ENCODE measurements around the gene LPCAT1. TPM values are rescaled to one million over a fixed set of nuclear protein-coding genes. Genes with fewer than 3 reads are reported as not detected.

LPCAT1 gene
- total and polyA plus RNA-seq, 2 experiments from 2014 or later = 22.2 to 48.4 TPM

DNA sequence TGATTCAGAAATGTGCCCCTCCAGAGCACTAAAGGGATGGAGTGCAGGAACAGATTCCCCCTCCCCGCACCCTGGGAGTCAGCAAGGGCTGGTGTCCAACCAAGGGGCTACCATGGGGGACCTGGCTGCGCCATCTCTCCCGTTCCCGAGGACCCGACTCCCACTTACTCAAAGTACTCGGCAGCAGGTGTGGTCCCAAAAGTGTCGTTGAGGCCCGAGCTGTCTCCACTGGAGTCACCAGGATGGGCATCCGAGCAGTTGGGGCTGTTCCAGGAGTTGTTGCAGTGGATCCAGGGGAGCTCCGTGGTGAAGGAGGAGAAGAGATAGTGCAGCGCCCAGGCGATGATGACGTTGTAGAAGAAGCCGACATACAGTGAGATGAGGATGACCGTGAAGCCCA, 91.5 kb downstream of the LPCAT1 start:
- TF ChIP-seq EZH2phosphoT487 (IDR thresholded peaks at IDR 0.05; ENCODE audit: insufficient read depth, low read depth) (no peak), EZH2 (IDR thresholded peaks at IDR 0.05; ENCODE audit: insufficient read depth, poor library complexity, severe bottlenecking) (no peak)
- Histone ChIP-seq H3K27ac (no peak overlapping the region), H3F3A (ENCODE audit: insufficient read depth) (no peaks in the 10 kb centered on the region), H3K9me2 (ENCODE audit: insufficient read depth) (no peaks in the 10 kb centered on the region), H3K4me3 (no peak overlapping the region), H3K27me3 (replicated peaks; ENCODE audit: insufficient read depth) (no peaks in the 10 kb centered on the region), H3K9me3 (ENCODE audit: low read depth) (no peaks in the 10 kb centered on the region), H4K20me1 (ENCODE audit: insufficient read depth) (no peaks in the 10 kb centered on the region), H3K4me2 (ENCODE audit: unreplicated experiment) (no peak overlapping the region), H2AFZ (no peak overlapping the region), H3K9ac (no peak overlapping the region), H3K4me1 (ENCODE audit: insufficient read depth) (no peaks in the 10 kb centered on the region), H3K36me3 (ENCODE audit: low read depth) (no peaks in the 10 kb centered on the region), H3K79me2 (ENCODE audit: insufficient read depth) (no peaks in the 10 kb centered on the region)
- no peak for DNase-seq
- WGBS, 2 experiments (ENCODE audit: low coverage in 1 of 2, low lambda C conversion rate in 2 of 2, missing lambda C conversion rate in 2 of 2) = 59 to 61% methylated on average over 15 of the region's 15 CpGs
- in situ Hi-C loops (cut with MboI) = no loop called here

DNA sequence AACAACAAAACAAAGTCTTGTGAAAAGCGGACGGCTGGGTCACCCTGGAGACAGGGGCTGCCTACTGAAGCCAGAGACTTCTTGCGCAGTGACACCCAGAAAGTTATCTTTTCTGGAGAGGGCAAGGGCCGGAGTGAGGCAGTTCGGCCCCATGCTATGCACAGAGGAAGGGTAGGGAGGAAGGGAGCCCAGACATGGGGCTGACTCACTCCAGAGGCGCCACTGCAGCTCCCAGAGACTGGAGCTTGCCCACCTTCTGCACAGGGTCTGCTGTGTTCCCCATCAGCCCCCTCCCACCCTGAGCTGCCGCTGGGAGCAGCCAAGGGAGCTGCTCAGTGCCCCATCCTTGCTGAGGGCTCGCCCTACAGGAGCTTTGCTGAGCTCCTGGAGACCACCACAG, 91.9 kb downstream of the LPCAT1 start:
- no peaks in the 10 kb centered on the region for H3K27me3 ChIP-seq (replicated peaks; ENCODE audit: insufficient read depth)

DNA sequence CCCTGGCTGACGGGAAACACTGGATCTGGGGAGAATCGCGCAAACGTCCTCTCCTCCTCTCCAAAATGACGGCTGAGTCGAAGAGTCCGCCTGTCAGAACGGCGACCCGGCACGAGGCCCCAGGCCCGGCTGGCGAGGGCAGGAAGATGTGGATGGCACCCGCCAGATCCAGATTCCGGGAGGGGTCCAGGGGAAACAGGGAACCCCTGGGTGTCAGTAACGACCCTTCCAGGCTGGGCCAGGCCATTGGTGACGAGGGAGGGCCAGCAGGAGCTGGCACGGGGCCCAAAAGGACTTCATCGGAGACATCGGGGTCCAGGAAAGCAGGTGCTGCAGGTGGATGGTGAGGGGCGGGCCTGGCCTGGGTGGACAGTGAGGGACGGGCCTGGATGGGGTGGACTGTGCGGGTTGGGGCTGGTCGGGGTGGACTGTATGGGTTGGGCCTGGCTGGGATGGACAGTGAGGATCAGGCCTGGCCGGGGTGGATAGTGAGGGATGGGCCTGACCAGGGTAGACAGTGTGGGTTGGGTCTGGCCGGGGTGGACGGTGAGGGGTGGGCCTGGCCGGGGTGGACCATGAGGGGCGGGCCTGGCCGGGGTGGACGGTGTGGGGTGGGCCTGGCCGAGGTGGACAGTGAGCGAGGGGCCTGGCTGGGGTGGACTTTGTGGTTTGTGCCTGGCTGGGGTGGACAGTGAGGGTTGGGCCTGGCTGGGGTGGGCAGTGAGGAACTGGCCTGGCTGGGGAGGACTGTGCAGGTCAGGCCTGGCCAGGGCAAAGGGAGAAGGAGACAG, 92.5 kb downstream of the LPCAT1 start:
- no peak for DNase-seq
- H3K27me3 ChIP-seq (replicated peaks; ENCODE audit: insufficient read depth) = no peaks in the 10 kb centered on the region
- H3F3A ChIP-seq (ENCODE audit: insufficient read depth) = no peaks in the 10 kb centered on the region
- H3K36me3 ChIP-seq (ENCODE audit: low read depth) = no peaks in the 10 kb centered on the region
- no peaks in the 10 kb centered on the region for H3K4me1 ChIP-seq (ENCODE audit: insufficient read depth)
- H3K79me2 ChIP-seq (ENCODE audit: insufficient read depth) = no peaks in the 10 kb centered on the region
- no peak overlapping the region for H3K27ac ChIP-seq
- H3K9me3 ChIP-seq (ENCODE audit: low read depth) = no peaks in the 10 kb centered on the region
- WGBS, 2 experiments (ENCODE audit: low coverage in 1 of 2, low lambda C conversion rate in 2 of 2, missing lambda C conversion rate in 2 of 2) = 57 to 66% methylated on average over 27 to 33 of the region's 33 CpGs
- in situ Hi-C loops (cut with MboI) = no loop called here
- no peak overlapping the region for H2AFZ ChIP-seq
- H3K9ac ChIP-seq = no peak overlapping the region
- no peaks in the 10 kb centered on the region for H3K9me2 ChIP-seq (ENCODE audit: insufficient read depth)
- no peaks in the 10 kb centered on the region for H4K20me1 ChIP-seq (ENCODE audit: insufficient read depth)
- H3K4me2 ChIP-seq (ENCODE audit: unreplicated experiment) = no peak overlapping the region
- TF ChIP-seq EZH2phosphoT487 (IDR thresholded peaks at IDR 0.05; ENCODE audit: insufficient read depth, low read depth) (no peak), EZH2 (IDR thresholded peaks at IDR 0.05; ENCODE audit: insufficient read depth, poor library complexity, severe bottlenecking) (no peak)
- no peak overlapping the region for H3K4me3 ChIP-seq

More for the DNA sequence above, 91.9 kb downstream of the LPCAT1 start:
- TF ChIP-seq EZH2 (IDR thresholded peaks at IDR 0.05; ENCODE audit: insufficient read depth, poor library complexity, severe bottlenecking) (no peak), EZH2phosphoT487 (IDR thresholded peaks at IDR 0.05; ENCODE audit: insufficient read depth, low read depth) (no peak)
- in situ Hi-C loops (cut with MboI) = no loop called here
- Histone ChIP-seq H3K9ac (no peak overlapping the region), H3K27ac (no peak overlapping the region), H3K79me2 (ENCODE audit: insufficient read depth) (no peaks in the 10 kb centered on the region), H3K9me3 (ENCODE audit: low read depth) (no peaks in the 10 kb centered on the region), H3K4me1 (ENCODE audit: insufficient read depth) (no peaks in the 10 kb centered on the region), H4K20me1 (ENCODE audit: insufficient read depth) (no peaks in the 10 kb centered on the region), H3K9me2 (ENCODE audit: insufficient read depth) (no peaks in the 10 kb centered on the region), H3K4me3 (no peak overlapping the region), H3F3A (ENCODE audit: insufficient read depth) (no peaks in the 10 kb centered on the region), H3K4me2 (ENCODE audit: unreplicated experiment) (no peak overlapping the region), H3K36me3 (ENCODE audit: low read depth) (no peaks in the 10 kb centered on the region), H2AFZ (no peak overlapping the region)
- 54 to 56% methylated on average over 8 of the region's 8 CpGs for WGBS, 2 experiments (ENCODE audit: low coverage in 1 of 2, low lambda C conversion rate in 2 of 2, missing lambda C conversion rate in 2 of 2)
- no peak for DNase-seq

DNA sequence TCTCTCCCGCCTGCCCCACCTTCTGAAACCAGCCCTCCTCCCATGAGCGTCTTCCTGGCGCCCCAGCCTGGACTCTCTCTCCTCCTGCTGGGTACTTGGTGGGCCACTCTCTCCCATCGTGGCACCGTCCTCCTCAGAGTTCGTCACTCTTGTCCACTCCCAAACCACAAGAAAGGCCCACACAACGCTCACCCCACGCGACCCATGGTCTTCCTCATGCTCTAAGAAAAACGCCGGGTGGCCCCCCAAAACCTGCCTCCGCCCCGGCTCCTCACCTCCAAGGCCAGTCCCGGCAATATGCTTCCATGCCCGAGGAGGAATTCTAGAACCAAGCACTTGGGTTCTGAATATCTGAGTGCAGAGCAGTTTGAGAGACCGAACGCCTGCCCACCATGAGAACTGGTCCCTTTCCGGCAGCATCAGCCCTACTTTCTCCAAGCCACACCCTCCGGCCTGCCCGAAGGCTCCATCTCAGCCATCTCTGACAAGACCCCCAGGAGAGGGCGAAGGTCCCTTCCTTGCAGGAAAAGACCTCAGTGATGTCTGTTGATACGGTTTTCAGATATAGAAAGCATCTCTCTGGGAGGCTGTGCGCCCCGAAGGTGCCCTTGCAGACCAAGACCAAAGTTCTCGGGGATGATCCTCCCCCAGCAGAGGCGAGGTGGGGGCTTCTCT, 93.5 kb downstream of the LPCAT1 start:
- no peaks in the 10 kb centered on the region for H3K9me2 ChIP-seq (ENCODE audit: insufficient read depth)
- 55 to 59% methylated on average over 26 of the region's 26 CpGs for WGBS, 2 experiments (ENCODE audit: low coverage in 1 of 2, low lambda C conversion rate in 2 of 2, missing lambda C conversion rate in 2 of 2)
- H3K27ac ChIP-seq = no peak overlapping the region
- H2AFZ ChIP-seq = no peak overlapping the region
- no peaks in the 10 kb centered on the region for H3K27me3 ChIP-seq (replicated peaks; ENCODE audit: insufficient read depth)
- no peak overlapping the region for H3K9ac ChIP-seq
- H3K4me1 ChIP-seq (ENCODE audit: insufficient read depth) = no peaks in the 10 kb centered on the region
- H3F3A ChIP-seq (ENCODE audit: insufficient read depth) = no peaks in the 10 kb centered on the region
- in situ Hi-C loops (cut with MboI) = no loop called here
- H3K36me3 ChIP-seq (ENCODE audit: low read depth) = no peaks in the 10 kb centered on the region
- DNase-seq = no peak
- H3K79me2 ChIP-seq (ENCODE audit: insufficient read depth) = no peaks in the 10 kb centered on the region
- no peak overlapping the region for H3K4me3 ChIP-seq
- H3K4me2 ChIP-seq (ENCODE audit: unreplicated experiment) = no peak overlapping the region
- TF ChIP-seq EZH2phosphoT487 (IDR thresholded peaks at IDR 0.05; ENCODE audit: insufficient read depth, low read depth) (no peak), EZH2 (IDR thresholded peaks at IDR 0.05; ENCODE audit: insufficient read depth, poor library complexity, severe bottlenecking) (no peak)
- no peaks in the 10 kb centered on the region for H4K20me1 ChIP-seq (ENCODE audit: insufficient read depth)
- no peaks in the 10 kb centered on the region for H3K9me3 ChIP-seq (ENCODE audit: low read depth)
